ENCODE results near the gene RRP1.

Gene RRP1

GRCh38 chr21:43853851-43854772, 64.7 kb downstream of the RRP1 start:
- no peak for TF ChIP-seq CTCF (conservative IDR thresholded peaks at IDR 0.05; ENCODE audit: low read length)
- H3K4me3 ChIP-seq (ENCODE audit: low read length), result no peak overlapping the region
- no peak for DNase-seq (ENCODE audit: low read depth)
